Transverse colon (tissue), 4 donors: ENCODE data around the gene ZDHHC14.

ENCODE experiments used
- CTCF ChIP-seq, 5 experiments: fragments of 200-600 bp in 3 of 5; fragments of 450-650 bp in 2 of 5; sonication (generic) in 3 of 5; IDR thresholded peaks; 1 replicate in 2 of 5; 2 replicates in 3 of 5; pipeline ENCODE4 v1.5.1; 2016 to 2017; ENCODE audit warnings: antibody characterized with exemption in 5 of 5, inconsistent platforms in 3 of 5, mild to moderate bottlenecking in 2 of 5, moderate library complexity in 1 of 5
- POLR2AphosphoS5 ChIP-seq, 3 donors: sonication (generic); formaldehyde crosslinking; IDR thresholded peaks; one replicate each; pipeline ENCODE4 v1.6.1; 2016; ENCODE audit warnings: antibody characterized with exemption in 3 of 3

GRCh38 chr6:157381631-157382621 lies 936 bp downstream of the ZDHHC14 start:
- no peak for TF ChIP-seq CTCF (IDR thresholded peaks at IDR 0.05)
- no peak for TF ChIP-seq POLR2AphosphoS5 (IDR thresholded peaks at IDR 0.05)
